ENCODE results near the gene MATN3. TPM values are rescaled to one million over a fixed set of nuclear protein-coding genes. Genes with fewer than 3 reads are reported as not detected.

Gene MATN3
- total RNA-seq, 1 donor from 2014 or later, result 2.7 TPM

GRCh38 chr2:19993731-19994130 lies 18.7 kb downstream of the MATN3 start:
- no peak overlapping the region for H3K4me3 Mint-ChIP-seq
- no peak for TF ChIP-seq CTCF (IDR thresholded peaks at IDR 0.05; ENCODE audit: unreplicated experiment)

GRCh38 chr2:19991895-19992294 lies 20.6 kb downstream of the MATN3 start:
- Mint-ChIP-seq H3K36me3 (peaks cover 3% of the 10 kb centered on the region), H3K27ac (no peak overlapping the region), H3K27me3 (ENCODE audit: low read depth) (no peaks in the 10 kb centered on the region), H3K9me3 (no peaks in the 10 kb centered on the region), H3K4me1 (peaks cover 32% of the 10 kb centered on the region), H3K4me3 (no peak overlapping the region)
- DNase-seq (ENCODE audit: low spot score in 2 of 2, unreplicated experiment in 2 of 2), result no peak
- TF ChIP-seq CTCF (IDR thresholded peaks at IDR 0.05; ENCODE audit: unreplicated experiment), result no peak

More at GRCh38 chr2:19993731-19994130, 18.7 kb downstream of the MATN3 start:
- H3K4me1 Mint-ChIP-seq, result peaks cover 24% of the 10 kb centered on the region
- no peak overlapping the region for H3K27ac Mint-ChIP-seq
- H3K36me3 Mint-ChIP-seq, result no peaks in the 10 kb centered on the region
- DNase-seq (ENCODE audit: low spot score in 2 of 2, unreplicated experiment in 2 of 2), result no peak
- H3K9me3 Mint-ChIP-seq, result no peaks in the 10 kb centered on the region
- H3K27me3 Mint-ChIP-seq (ENCODE audit: low read depth), result no peaks in the 10 kb centered on the region

- Mint-ChIP-seq H3K4me3 (peak overlapping the region; percentile 89), H3K4me1 (peaks cover 32% of the 10 kb centered on the region), H3K9me3 (no peaks in the 10 kb centered on the region), H3K36me3 (peaks cover 10% of the 10 kb centered on the region), H3K27ac (peak overlapping the region; percentile 85), H3K27me3 (ENCODE audit: low read depth) (no peaks in the 10 kb centered on the region)
- DNase-seq (ENCODE audit: low spot score in 2 of 2, unreplicated experiment in 2 of 2), result no peak
- TF ChIP-seq CTCF (IDR thresholded peaks at IDR 0.05; ENCODE audit: unreplicated experiment), result no peak
These were observed 22.1 kb downstream of the MATN3 start for GRCh38 chr2:19990416-19990728.

GRCh38 chr2:19989667-19990415 lies 22.6 kb downstream of the MATN3 start, which contains the start of gene WDR35:
TSS of gene WDR35 (minus strand) at chr2:19990105. CDS start at chr2:19990015, 90 bp downstream.
- peaks cover 10% of the 10 kb centered on the region for H3K36me3 Mint-ChIP-seq
- H3K9me3 Mint-ChIP-seq, result no peaks in the 10 kb centered on the region
- H3K4me1 Mint-ChIP-seq, result peaks cover 32% of the 10 kb centered on the region
- peak within 1 kb of the TSS; percentile 85 for H3K27ac Mint-ChIP-seq
- DNase-seq (ENCODE audit: low spot score in 2 of 2, unreplicated experiment in 2 of 2), result peak; percentile 89 to 95
- no peaks in the 10 kb centered on the region for H3K27me3 Mint-ChIP-seq (ENCODE audit: low read depth)
- no peak for TF ChIP-seq CTCF (IDR thresholded peaks at IDR 0.05; ENCODE audit: unreplicated experiment)
- peak within 1 kb of the TSS; percentile 89 for H3K4me3 Mint-ChIP-seq

GRCh38 chr2:19989342-19989666 lies 23.2 kb downstream of the MATN3 start:
- peak overlapping the region; percentile 89 for H3K4me3 Mint-ChIP-seq
- H3K36me3 Mint-ChIP-seq, result peaks cover 12% of the 10 kb centered on the region
- H3K9me3 Mint-ChIP-seq, result no peaks in the 10 kb centered on the region
- no peak for DNase-seq (ENCODE audit: low spot score in 2 of 2, unreplicated experiment in 2 of 2)
- peaks cover 32% of the 10 kb centered on the region for H3K4me1 Mint-ChIP-seq
- H3K27me3 Mint-ChIP-seq (ENCODE audit: low read depth), result no peaks in the 10 kb centered on the region
- TF ChIP-seq CTCF (IDR thresholded peaks at IDR 0.05; ENCODE audit: unreplicated experiment), result no peak
- peak overlapping the region; percentile 85 for H3K27ac Mint-ChIP-seq

All from mesothelial cell of epicardium (in vitro differentiated cells).